NT2/D1 (cell line): ENCODE data around the gene SFSWAP.

ENCODE experiments used
- SUZ12 ChIP-seq: IDR thresholded peaks from 2 replicates; pipeline ENCODE4 v1.6.1; 2011; ENCODE audit not compliant: insufficient read length, insufficient read depth; ENCODE audit errors: extremely low read depth
- YY1 ChIP-seq: IDR thresholded peaks from 2 replicates; pipeline ENCODE4 v1.6.1; 2011; ENCODE audit not compliant: insufficient read length, insufficient read depth
- ZNF274 ChIP-seq: IDR thresholded peaks from 2 replicates; pipeline ENCODE4 v1.6.1; 2011; ENCODE audit warnings: mild to moderate bottlenecking, low read depth, low read length

GRCh38 chr12:131830914-131831571 is 120.2 kb downstream of the SFSWAP start:
- TF ChIP-seq SUZ12 = no peak
- no peak for TF ChIP-seq ZNF274
- TF ChIP-seq YY1 = no peak
